H1 (cell line): ENCODE results near the gene IL17REL. TPM values are rescaled to one million over a fixed set of nuclear protein-coding genes. Genes with fewer than 3 reads are reported as not detected.

Experiments
- PHF8 ChIP-seq: fragments of 200-600 bp; sonication (generic); conservative IDR thresholded peaks from 2 replicates; pipeline ENCODE4 v1.7.1; 2012; ENCODE audit warnings: low read depth, mild to moderate bottlenecking, inconsistent platforms, low read length, moderate library complexity
- SIX5 ChIP-seq: IDR thresholded peaks from 2 replicates; pipeline ENCODE4 v1.6.1; 2011; ENCODE audit warnings: mild to moderate bottlenecking, low read depth, low read length
- TCF12 ChIP-seq: IDR thresholded peaks from 2 replicates; pipeline ENCODE4 v1.6.1; 2011; ENCODE audit warnings: low read depth, mild to moderate bottlenecking, low read length
- polyA plus RNA-seq, 7 experiments: library from polyadenylated mRNA; depleted of rRNA in 3 of 7; stranded (reverse) in 5 of 7; unstranded in 2 of 7; fragments of >200 nt in 5 of 7; fragments of 200-250 nt in 2 of 7; gene quantifications; 1 replicate in 5 of 7; 2 replicates in 1 of 7; 4 replicates in 1 of 7; pipeline versions ENCODE4 v1.2.1 to v1.2.3, GENCODE V29; 2011 to 2013; ENCODE audit warnings: missing spikeins in 2 of 7, mixed read lengths in 2 of 7
- total RNA-seq: library from RNA; stranded (reverse); fragmentation: NEBNext Ultra II Directional; extraction: Animal tissue kit (Norgen Biotek cat#: 25700); gene quantifications from 2 replicates; pipeline ENCODE4 v1.2.1, GENCODE V29; 2021

IL17REL gene
- total and polyA plus RNA-seq, 2 of the 8 experiments (the other 6 are each of a cell fraction or from before 2014, with no cell fraction given) = 0.15 to 0.20 TPM

DNA sequence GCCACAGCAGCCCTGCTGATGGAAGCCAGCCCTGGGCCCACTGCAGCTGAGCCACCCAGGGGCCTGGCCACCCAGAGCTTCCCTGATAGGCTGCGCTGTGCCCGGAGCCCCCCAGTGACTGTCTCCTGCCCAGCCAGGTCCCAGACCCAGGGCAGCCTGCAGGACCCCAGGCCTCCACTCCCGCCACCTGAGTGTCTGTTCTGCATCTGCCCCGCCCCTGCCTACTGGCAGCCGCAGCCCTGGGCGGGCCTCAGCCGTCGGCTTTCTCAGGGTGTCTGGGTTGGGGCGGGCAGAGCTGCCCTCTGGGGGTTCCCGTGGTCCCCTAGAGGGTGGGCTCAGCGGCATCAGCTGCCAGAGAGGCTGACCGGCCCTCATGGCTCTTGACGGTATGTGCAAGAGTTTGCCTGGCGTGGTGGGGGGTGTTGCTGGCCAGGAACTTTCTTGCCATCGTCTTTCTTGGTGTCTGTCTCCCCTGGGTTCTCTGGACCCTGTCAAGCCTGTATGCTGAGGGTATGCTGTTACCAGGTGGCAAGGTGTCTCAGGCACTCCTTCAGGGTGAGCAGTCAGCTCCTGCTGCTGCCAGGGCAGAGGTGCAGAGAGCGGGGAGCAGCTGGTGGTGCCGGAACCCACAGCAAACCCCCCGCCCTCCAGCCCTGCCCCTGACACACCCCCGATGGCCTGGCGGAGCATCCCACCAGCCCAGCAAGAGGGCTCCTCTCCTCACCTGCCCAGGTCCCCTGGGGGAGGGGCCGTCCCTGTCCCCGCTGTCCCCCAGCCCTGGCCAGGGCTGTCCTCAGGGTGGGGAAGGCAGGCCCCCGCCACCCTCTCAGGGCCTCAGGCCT, 64.2 kb downstream of the IL17REL start (continued):
- no peak for TF ChIP-seq SIX5
- TF ChIP-seq PHF8 = no peak
- no peak for TF ChIP-seq TCF12
